NT2/D1 (cell line): Measurements from ENCODE around the gene ALDH3B2.

Experiments
- SUZ12 ChIP-seq: IDR thresholded peaks from 2 replicates; pipeline ENCODE4 v1.6.1; 2011; ENCODE audit not compliant: insufficient read length, insufficient read depth; ENCODE audit errors: extremely low read depth
- YY1 ChIP-seq: IDR thresholded peaks from 2 replicates; pipeline ENCODE4 v1.6.1; 2011; ENCODE audit not compliant: insufficient read length, insufficient read depth
- ZNF274 ChIP-seq: IDR thresholded peaks from 2 replicates; pipeline ENCODE4 v1.6.1; 2011; ENCODE audit warnings: mild to moderate bottlenecking, low read depth, low read length

DNA sequence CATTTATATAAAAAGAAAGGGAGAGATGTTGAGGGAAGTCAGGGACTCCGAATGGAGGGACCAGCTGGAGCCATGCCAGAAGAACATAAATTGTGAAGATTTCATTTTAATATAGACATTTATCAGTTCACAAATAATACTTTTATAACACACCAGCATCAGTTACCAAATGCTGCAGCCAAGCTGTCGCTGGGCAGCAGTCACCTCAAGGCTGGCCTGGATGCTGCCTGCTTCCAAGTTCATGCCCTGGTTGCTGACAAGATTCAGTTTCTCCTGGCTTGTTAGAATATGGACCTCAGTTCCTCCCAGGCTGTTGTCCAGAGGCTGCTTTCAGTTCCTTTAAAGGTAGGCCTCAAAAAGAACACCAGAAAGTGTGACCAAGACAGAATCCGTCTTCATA is 30.8 kb upstream of the ALDH3B2 start:
- TF ChIP-seq ZNF274 (no peak), SUZ12 (no peak), YY1 (no peak)
